Liver (tissue), 9 donors: ENCODE measurements around the gene PRR36. TPM values are rescaled to one million over a fixed set of nuclear protein-coding genes. Genes with fewer than 3 reads are reported as not detected.

ENCODE experiments used
- DNase-seq: peaks from one replicate; pipeline ENCODE4 v3.0.0-alpha.2; 2017; ENCODE audit warnings: low spot score
- H3K27ac ChIP-seq, 2 donors: one replicate each; pipeline ENCODE4 v1.7.0; 2013; ENCODE audit warnings: inconsistent platforms in 2 of 2, low read length in 2 of 2, control low read depth in 1 of 2, low read depth in 1 of 2, mild to moderate bottlenecking in 1 of 2
- H3K27me3 ChIP-seq, 4 donors: one replicate each; pipeline versions ENCODE4 v1.6.1 to v1.7.0; 2013; ENCODE audit warnings: low read length in 3 of 4, inconsistent platforms in 1 of 4, mild to moderate bottlenecking in 1 of 4, moderate library complexity in 1 of 4; ENCODE audit not compliant: control insufficient read depth in 4 of 4, insufficient read depth in 4 of 4
- H3K36me3 ChIP-seq, 4 donors: one replicate each; pipeline versions ENCODE4 v1.6.1 to v1.7.0; 2013; ENCODE audit warnings: low read length in 3 of 4, mild to moderate bottlenecking in 3 of 4, low read depth in 1 of 4, moderate library complexity in 1 of 4; ENCODE audit not compliant: control insufficient read depth in 4 of 4, insufficient read depth in 3 of 4
- H3K4me1 ChIP-seq, 4 donors: one replicate each; pipeline versions ENCODE4 v1.6.1 to v1.7.0; 2013; ENCODE audit warnings: low read length in 3 of 4, mild to moderate bottlenecking in 3 of 4, moderate library complexity in 1 of 4; ENCODE audit not compliant: control insufficient read depth in 4 of 4, insufficient read depth in 4 of 4
- H3K4me3 ChIP-seq, 3 donors: one replicate each; pipeline versions ENCODE4 v1.6.1 to v1.7.0; 2013; ENCODE audit warnings: low read length in 3 of 3, control low read depth in 1 of 3, low read depth in 1 of 3, mild to moderate bottlenecking in 1 of 3
- H3K9ac ChIP-seq, 2 donors: one replicate each; pipeline ENCODE4 v1.7.0; 2013; ENCODE audit warnings: low read length in 2 of 2, mild to moderate bottlenecking in 2 of 2, moderate library complexity in 2 of 2, control low read depth in 1 of 2, low read depth in 1 of 2
- H3K9me3 ChIP-seq, 4 donors: one replicate each; pipeline versions ENCODE4 v1.6.1 to v1.7.0; 2013; ENCODE audit warnings: low read length in 3 of 4; ENCODE audit not compliant: control insufficient read depth in 4 of 4
- EGR1 ChIP-seq, 2 donors: IDR thresholded peaks; 2 replicates each; pipeline ENCODE4 v1.6.1; 2016 to 2018; ENCODE audit warnings: antibody characterized with exemption in 2 of 2, low read depth in 2 of 2
- FOXA1 ChIP-seq: IDR thresholded peaks from 2 replicates; pipeline ENCODE4 v1.6.1; 2016; ENCODE audit warnings: antibody characterized with exemption
- FOXA2 ChIP-seq: IDR thresholded peaks from 2 replicates; pipeline ENCODE4 v1.6.1; 2016; ENCODE audit warnings: antibody characterized with exemption
- GABPA ChIP-seq, 2 donors: IDR thresholded peaks in 1 of 2; conservative IDR thresholded peaks in 1 of 2; 2 replicates each; pipeline ENCODE4 v1.6.1; 2016; ENCODE audit warnings: antibody characterized with exemption in 2 of 2, mild to moderate bottlenecking in 1 of 2, moderate library complexity in 1 of 2
- HNF4A ChIP-seq, 2 donors: conservative IDR thresholded peaks; 2 replicates each; pipeline ENCODE4 v1.6.1; 2016; ENCODE audit warnings: antibody characterized with exemption in 2 of 2, mild to moderate bottlenecking in 2 of 2
- HNF4G ChIP-seq: IDR thresholded peaks from 2 replicates; pipeline ENCODE4 v1.6.1; 2016; ENCODE audit warnings: antibody characterized with exemption
- JUND ChIP-seq, 2 donors: IDR thresholded peaks; 2 replicates each; pipeline ENCODE4 v1.6.1; 2016; ENCODE audit warnings: antibody characterized with exemption in 2 of 2
- NR2F2 ChIP-seq: IDR thresholded peaks from 2 replicates; pipeline ENCODE4 v1.6.1; 2016; ENCODE audit warnings: antibody characterized with exemption
- RAD21 ChIP-seq, 2 donors: IDR thresholded peaks; 2 replicates each; pipeline ENCODE4 v1.6.1; 2016; ENCODE audit warnings: antibody characterized with exemption in 2 of 2, mild to moderate bottlenecking in 2 of 2
- REST ChIP-seq: IDR thresholded peaks from 2 replicates; pipeline ENCODE4 v1.6.1; 2016; ENCODE audit warnings: antibody characterized with exemption, mild to moderate bottlenecking
- RXRA ChIP-seq, 2 donors: IDR thresholded peaks; 2 replicates each; pipeline ENCODE4 v1.6.1; 2017 to 2018; ENCODE audit warnings: antibody characterized with exemption in 2 of 2, mild to moderate bottlenecking in 1 of 2
- SP1 ChIP-seq: IDR thresholded peaks from 2 replicates; pipeline ENCODE4 v1.6.1; 2018; ENCODE audit warnings: antibody characterized with exemption, mild to moderate bottlenecking
- TAF1 ChIP-seq: conservative IDR thresholded peaks from 2 replicates; pipeline ENCODE4 v1.6.1; 2016; ENCODE audit warnings: antibody characterized with exemption, mild to moderate bottlenecking
- YY1 ChIP-seq: IDR thresholded peaks from 2 replicates; pipeline ENCODE4 v1.6.1; 2016; ENCODE audit warnings: antibody characterized with exemption, mild to moderate bottlenecking
- WGBS: extraction: QIAGEN DNeasy Blood & Tissue Kit; methylation state at CpG from one replicate; pipeline ENCODE4 v1.1.7; 2013; 5-methylcytosine and 5-hydroxymethylcytosine counted together
- polyA plus RNA-seq, 2 donors: library from polyadenylated mRNA; stranded (reverse) in 1 of 2; unstranded in 1 of 2; fragments of 200-250 nt in 1 of 2; fragments of >200 nt in 1 of 2; fragmentation: Nextera tagmentation in 1 of 2; extraction: Ambion mirVana in 1 of 2; gene quantifications; one replicate each; pipeline versions ENCODE4 v1.2.1 to v1.2.3, GENCODE V29; 2013 to 2015
- total RNA-seq, 2 donors: library from RNA; depleted of rRNA; stranded (reverse); fragments of >200 nt; gene quantifications; one replicate each; pipeline ENCODE4 v1.2.3, GENCODE V29; 2014
- TF ChIP-seq, protein P1 (sequence below): fragments of 150-350 bp; IDR thresholded peaks from 2 replicates; pipeline ENCODE4 v1.5.1; 2017; ENCODE audit warnings: improper control_type of control experiment, low read depth, low read length; ENCODE audit not compliant: missing input control
- TF ChIP-seq, protein P2 (sequence below): IDR thresholded peaks from 2 replicates; pipeline ENCODE4 v1.6.1; 2016; ENCODE audit warnings: antibody characterized with exemption
- donor health status: healthy.
- donor health status: healthy.
- donor health status: healthy.
- donor health status: healthy.
- donor health status: healthy.

Gene PRR36
- total and polyA plus RNA-seq, 4 donors, result 0.02 to 0.03 TPM; not detected in 2

- H3K4me3 ChIP-seq, result no peak overlapping the region
- 92% methylated on average over 38 of the region's 38 CpGs for WGBS
- no peak overlapping the region for H3K9ac ChIP-seq
- DNase-seq, result no peak
- no peak overlapping the region for H3K27ac ChIP-seq
- TF ChIP-seq HNF4G (no peak), SP1 (no peak), RXRA (IDR thresholded peaks at IDR 0.05) (no peak)
- TF ChIP-seq, protein P1, sequence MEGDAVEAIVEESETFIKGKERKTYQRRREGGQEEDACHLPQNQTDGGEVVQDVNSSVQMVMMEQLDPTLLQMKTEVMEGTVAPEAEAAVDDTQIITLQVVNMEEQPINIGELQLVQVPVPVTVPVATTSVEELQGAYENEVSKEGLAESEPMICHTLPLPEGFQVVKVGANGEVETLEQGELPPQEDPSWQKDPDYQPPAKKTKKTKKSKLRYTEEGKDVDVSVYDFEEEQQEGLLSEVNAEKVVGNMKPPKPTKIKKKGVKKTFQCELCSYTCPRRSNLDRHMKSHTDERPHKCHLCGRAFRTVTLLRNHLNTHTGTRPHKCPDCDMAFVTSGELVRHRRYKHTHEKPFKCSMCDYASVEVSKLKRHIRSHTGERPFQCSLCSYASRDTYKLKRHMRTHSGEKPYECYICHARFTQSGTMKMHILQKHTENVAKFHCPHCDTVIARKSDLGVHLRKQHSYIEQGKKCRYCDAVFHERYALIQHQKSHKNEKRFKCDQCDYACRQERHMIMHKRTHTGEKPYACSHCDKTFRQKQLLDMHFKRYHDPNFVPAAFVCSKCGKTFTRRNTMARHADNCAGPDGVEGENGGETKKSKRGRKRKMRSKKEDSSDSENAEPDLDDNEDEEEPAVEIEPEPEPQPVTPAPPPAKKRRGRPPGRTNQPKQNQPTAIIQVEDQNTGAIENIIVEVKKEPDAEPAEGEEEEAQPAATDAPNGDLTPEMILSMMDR, result no peak
- H3K9me3 ChIP-seq, result no peaks in the 10 kb centered on the region
- peaks cover 5 to 17% (median 7%) of the 10 kb centered on the region in 4 donors for H3K4me1 ChIP-seq
- H3K27me3 ChIP-seq, result no peaks in the 10 kb centered on the region
- no peaks in the 10 kb centered on the region for H3K36me3 ChIP-seq
Observed at GRCh38 chr19:7856679-7857663, 17.2 kb downstream of the PRR36 start.

DNA sequence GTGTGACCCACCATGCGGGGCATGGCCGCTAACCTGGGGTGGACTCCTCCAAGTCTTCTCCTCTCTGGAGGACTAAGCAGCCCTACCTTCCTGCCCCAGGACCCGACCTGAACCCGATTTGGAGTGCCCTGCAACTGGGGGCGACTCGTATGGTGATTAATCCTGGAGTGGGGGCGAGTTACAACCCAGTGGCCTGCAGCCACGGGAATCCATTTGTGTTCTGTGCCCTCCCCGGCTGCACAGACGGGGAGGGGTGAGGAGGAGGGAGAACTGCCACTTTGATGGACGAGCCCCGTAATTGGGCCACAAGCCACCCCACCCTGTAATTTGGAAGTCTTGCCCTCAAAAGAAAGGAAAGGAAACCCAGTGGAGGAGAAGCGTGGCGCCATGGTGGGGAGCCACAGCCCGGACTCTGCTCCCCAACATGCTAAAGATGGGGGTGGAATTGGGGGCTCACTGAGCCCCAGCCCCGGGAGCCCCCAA lies 18.0 kb downstream of the PRR36 start:
- 93% methylated on average over 16 of the region's 16 CpGs for WGBS
- Histone ChIP-seq H3K4me3 (no peak overlapping the region), H3K4me1 (peaks cover 5 to 12% (median 6%) of the 10 kb centered on the region in 4 donors), H3K9ac (no peak overlapping the region), H3K27ac (no peak overlapping the region), H3K27me3 (no peaks in the 10 kb centered on the region), H3K9me3 (no peaks in the 10 kb centered on the region), H3K36me3 (no peaks in the 10 kb centered on the region)
- TF ChIP-seq JUND (IDR thresholded peaks at IDR 0.05), result no peak
- no peak for TF ChIP-seq YY1
- no peak for TF ChIP-seq REST
- TF ChIP-seq FOXA1, result no peak
- no peak for TF ChIP-seq HNF4A (conservative IDR thresholded peaks at IDR 0.05)
- TF ChIP-seq RXRA (IDR thresholded peaks at IDR 0.05), result no peak
- no peak for TF ChIP-seq NR2F2
- no peak for TF ChIP-seq EGR1 (IDR thresholded peaks at IDR 0.05; ENCODE audit: low read depth in 2 of 2)
- TF ChIP-seq, protein P2, sequence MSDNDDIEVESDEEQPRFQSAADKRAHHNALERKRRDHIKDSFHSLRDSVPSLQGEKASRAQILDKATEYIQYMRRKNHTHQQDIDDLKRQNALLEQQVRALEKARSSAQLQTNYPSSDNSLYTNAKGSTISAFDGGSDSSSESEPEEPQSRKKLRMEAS, result no peak
- no peak for TF ChIP-seq RAD21 (IDR thresholded peaks at IDR 0.05)
- no peak for TF ChIP-seq HNF4G
- no peak for TF ChIP-seq TAF1
- TF ChIP-seq FOXA2, result no peak
- TF ChIP-seq GABPA (IDR thresholded peaks at IDR 0.05 in 1 of 2, conservative IDR thresholded peaks at IDR 0.05 in 1 of 2), result no peak
- TF ChIP-seq, protein P1, result no peak
- TF ChIP-seq SP1, result no peak
- DNase-seq, result no peak
